Measurements from ENCODE around the gene CPSF3. TPM values are rescaled to one million over a fixed set of nuclear protein-coding genes. Genes with fewer than 3 reads are reported as not detected.

Gene CPSF3
- total and polyA plus RNA-seq, 4 experiments from 2014 or later, result 20.9 to 33.7 (median 25.1) TPM

GRCh38 chr2:9416267-9416961 is 7.0 kb upstream of the CPSF3 start:
- Histone ChIP-seq H3K36me3 (ENCODE audit: insufficient read depth, low read length) (peaks cover 9% of the 10 kb centered on the region), H3K4me1 (ENCODE audit: insufficient read depth, low read length) (peaks cover 23% of the 10 kb centered on the region), H3K27ac (ENCODE audit: low read depth, low read length) (no peak overlapping the region), H3K4me3 (ENCODE audit: low read length in 2 of 2) (no peak overlapping the region), H3K9me3 (ENCODE audit: control insufficient read depth in 1 of 2, low read length in 2 of 2) (no peaks in the 10 kb centered on the region), H3K27me3 (ENCODE audit: insufficient read depth, low read length) (no peaks in the 10 kb centered on the region)
- H3K27me3 Mint-ChIP-seq, result no peaks in the 10 kb centered on the region
- H3K9me3 Mint-ChIP-seq, result peaks cover 0 to 1% (median 0%) of the 10 kb centered on the region in 8 donors
- intact Hi-C loops (cut with micrococcal nuclease), result no loop called here
- H3K4me3 Mint-ChIP-seq, result peak overlapping the region in 1 of 8 donors; percentile 0
- ChIA-PET CTCF (ENCODE audit: partially characterized antibody) (no interaction called here), POLR2A (ENCODE audit: partially characterized antibody) (no interaction called here)
- H3K4me1 Mint-ChIP-seq, result peaks cover 22 to 35% (median 24%) of the 10 kb centered on the region in 4 donors
- peaks cover 28 to 42% of the 10 kb centered on the region in 2 donors for H3K36me3 Mint-ChIP-seq
- no peak for DNase-seq
- H3K27ac Mint-ChIP-seq, result peak overlapping the region in 4 of 7 donors; percentile 18 to 77 (median 50)

GRCh38 chr2:9416962-9417316 is 6.5 kb upstream of the CPSF3 start:
- no peak for DNase-seq
- Histone ChIP-seq H3K36me3 (ENCODE audit: insufficient read depth, low read length) (peaks cover 9% of the 10 kb centered on the region), H3K27ac (ENCODE audit: low read depth, low read length) (no peak overlapping the region), H3K9me3 (ENCODE audit: control insufficient read depth in 1 of 2, low read length in 2 of 2) (no peaks in the 10 kb centered on the region), H3K27me3 (ENCODE audit: insufficient read depth, low read length) (no peaks in the 10 kb centered on the region), H3K4me3 (ENCODE audit: low read length in 2 of 2) (no peak overlapping the region), H3K4me1 (ENCODE audit: insufficient read depth, low read length) (peaks cover 28% of the 10 kb centered on the region)
- H3K27me3 Mint-ChIP-seq, result no peaks in the 10 kb centered on the region
- peak overlapping the region in 4 of 7 donors; percentile 0 to 77 (median 42) for H3K27ac Mint-ChIP-seq
- H3K4me3 Mint-ChIP-seq, result peak overlapping the region in 2 of 8 donors; percentile 0 to 47
- CTCF ChIA-PET (ENCODE audit: partially characterized antibody), result no interaction called here
- intact Hi-C loops (cut with micrococcal nuclease), result no loop called here
- POLR2A ChIA-PET (ENCODE audit: partially characterized antibody), result no interaction called here
- H3K4me1 Mint-ChIP-seq, result peaks cover 26 to 40% (median 28%) of the 10 kb centered on the region in 4 donors
- H3K9me3 Mint-ChIP-seq, result peaks cover 0 to 1% (median 0%) of the 10 kb centered on the region in 8 donors
- H3K36me3 Mint-ChIP-seq, result peaks cover 27 to 39% of the 10 kb centered on the region in 2 donors

GRCh38 chr2:9417725-9418124 is 5.7 kb upstream of the CPSF3 start:
- ChIA-PET POLR2A (ENCODE audit: partially characterized antibody) (no interaction called here), CTCF (ENCODE audit: partially characterized antibody) (interaction anchor here (0.9 to 1.3 kb wide), 2 partner anchors 11 to 274 kb away, joined by 3 read pairs; no protein-coding TSS in a partner anchor)
- H3K36me3 Mint-ChIP-seq, result peaks cover 22 to 35% of the 10 kb centered on the region in 2 donors
- DNase-seq, result no peak
- Histone ChIP-seq H3K9me3 (ENCODE audit: control insufficient read depth in 1 of 2, low read length in 2 of 2) (no peaks in the 10 kb centered on the region), H3K27me3 (ENCODE audit: insufficient read depth, low read length) (no peaks in the 10 kb centered on the region), H3K27ac (ENCODE audit: low read depth, low read length) (no peak overlapping the region), H3K4me1 (ENCODE audit: insufficient read depth, low read length) (peaks cover 36% of the 10 kb centered on the region), H3K36me3 (ENCODE audit: insufficient read depth, low read length) (peaks cover 6% of the 10 kb centered on the region), H3K4me3 (ENCODE audit: low read length in 2 of 2) (no peak overlapping the region)
- H3K4me1 Mint-ChIP-seq, result peaks cover 32 to 47% (median 35%) of the 10 kb centered on the region in 4 donors
- H3K9me3 Mint-ChIP-seq, result peaks cover 0 to 1% (median 0%) of the 10 kb centered on the region in 8 donors
- H3K27me3 Mint-ChIP-seq, result no peaks in the 10 kb centered on the region
- intact Hi-C loops (cut with micrococcal nuclease), result no loop called here
- no peak overlapping the region for H3K4me3 Mint-ChIP-seq
- H3K27ac Mint-ChIP-seq, result no peak overlapping the region

- intact Hi-C loops (cut with micrococcal nuclease), result no loop called here
- Mint-ChIP-seq H3K36me3 (peaks cover 18 to 35% of the 10 kb centered on the region in 2 donors), H3K4me1 (peaks cover 34 to 46% (median 35%) of the 10 kb centered on the region in 4 donors), H3K27ac (peak overlapping the region in 2 of 7 donors; percentile 0 to 42), H3K9me3 (peaks cover 0 to 1% (median 0%) of the 10 kb centered on the region in 8 donors), H3K4me3 (no peak overlapping the region), H3K27me3 (no peaks in the 10 kb centered on the region)
- Histone ChIP-seq H3K9me3 (ENCODE audit: control insufficient read depth in 1 of 2, low read length in 2 of 2) (no peaks in the 10 kb centered on the region), H3K36me3 (ENCODE audit: insufficient read depth, low read length) (peaks cover 6% of the 10 kb centered on the region), H3K4me3 (ENCODE audit: low read length in 2 of 2) (no peak overlapping the region), H3K4me1 (ENCODE audit: insufficient read depth, low read length) (peaks cover 36% of the 10 kb centered on the region), H3K27me3 (ENCODE audit: insufficient read depth, low read length) (no peaks in the 10 kb centered on the region), H3K27ac (ENCODE audit: low read depth, low read length) (no peak overlapping the region)
- no peak for DNase-seq
- POLR2A ChIA-PET (ENCODE audit: partially characterized antibody), result no interaction called here
- CTCF ChIA-PET (ENCODE audit: partially characterized antibody), result interaction anchor here (1.3 kb wide), 1 partner anchor 10 kb away, joined by 3 read pairs; no protein-coding TSS in a partner anchor
These were observed 4.7 kb upstream of the CPSF3 start for GRCh38 chr2:9418746-9419145.

- H3K4me3 ChIP-seq (ENCODE audit: low read length in 2 of 2), result no peak overlapping the region
- H3K27ac Mint-ChIP-seq, result no peak overlapping the region
- intact Hi-C loops (cut with micrococcal nuclease), result no loop called here
- DNase-seq, result no peak
- H3K4me1 Mint-ChIP-seq, result peaks cover 32 to 39% (median 37%) of the 10 kb centered on the region in 4 donors
- peaks cover 42% of the 10 kb centered on the region for H3K4me1 ChIP-seq (ENCODE audit: insufficient read depth, low read length)
- H3K9me3 Mint-ChIP-seq, result peaks cover 0 to 1% (median 0%) of the 10 kb centered on the region in 8 donors
- H3K36me3 ChIP-seq (ENCODE audit: insufficient read depth, low read length), result peaks cover 6% of the 10 kb centered on the region
- peaks cover 12 to 32% of the 10 kb centered on the region in 2 donors for H3K36me3 Mint-ChIP-seq
- H3K9me3 ChIP-seq (ENCODE audit: control insufficient read depth in 1 of 2, low read length in 2 of 2), result no peaks in the 10 kb centered on the region
- no peak overlapping the region for H3K27ac ChIP-seq (ENCODE audit: low read depth, low read length)
- no peaks in the 10 kb centered on the region for H3K27me3 Mint-ChIP-seq
- no peaks in the 10 kb centered on the region for H3K27me3 ChIP-seq (ENCODE audit: insufficient read depth, low read length)
- peak overlapping the region in 1 of 8 donors; percentile 51 for H3K4me3 Mint-ChIP-seq
- ChIA-PET CTCF (ENCODE audit: partially characterized antibody) (interaction anchor here (0.9 kb wide), 1 partner anchor 380 kb away, joined by 5 read pairs; no protein-coding TSS in a partner anchor), POLR2A (ENCODE audit: partially characterized antibody) (no interaction called here)
These were observed 3.9 kb upstream of the CPSF3 start for GRCh38 chr2:9419541-9419940.

- peak overlapping the region in 7 of 8 donors; percentile 37 to 64 (median 48) for H3K4me3 Mint-ChIP-seq
- peaks cover 6% of the 10 kb centered on the region for H3K36me3 ChIP-seq (ENCODE audit: insufficient read depth, low read length)
- DNase-seq, result no peak
- no peak overlapping the region for H3K27ac ChIP-seq (ENCODE audit: low read depth, low read length)
- peak overlapping the region in 2 of 7 donors; percentile 19 to 36 for H3K27ac Mint-ChIP-seq
- ChIA-PET POLR2A (ENCODE audit: partially characterized antibody) (no interaction called here), CTCF (ENCODE audit: partially characterized antibody) (interaction anchor here (0.9 kb wide), 1 partner anchor 379 kb away, joined by 5 read pairs; no protein-coding TSS in a partner anchor)
- H3K9me3 Mint-ChIP-seq, result peaks cover 0 to 1% (median 0%) of the 10 kb centered on the region in 8 donors
- intact Hi-C loops (cut with micrococcal nuclease), result loop anchor here (5.0 to 10.0 kb wide), 3 partner anchors 422 to 1027 kb away; partner anchors contain the start of genes KLF11, ODC1 and TAF1B
- H3K4me3 ChIP-seq (ENCODE audit: low read length in 2 of 2), result no peak overlapping the region
- no peaks in the 10 kb centered on the region for H3K9me3 ChIP-seq (ENCODE audit: control insufficient read depth in 1 of 2, low read length in 2 of 2)
- no peaks in the 10 kb centered on the region for H3K27me3 ChIP-seq (ENCODE audit: insufficient read depth, low read length)
- peaks cover 31 to 38% (median 36%) of the 10 kb centered on the region in 4 donors for H3K4me1 Mint-ChIP-seq
- H3K27me3 Mint-ChIP-seq, result no peaks in the 10 kb centered on the region
- peaks cover 43% of the 10 kb centered on the region for H3K4me1 ChIP-seq (ENCODE audit: insufficient read depth, low read length)
- peaks cover 12 to 30% of the 10 kb centered on the region in 2 donors for H3K36me3 Mint-ChIP-seq
These were observed 3.0 kb upstream of the CPSF3 start for GRCh38 chr2:9420495-9420894.
